Stimulated activated CD4-positive, alpha-beta T cell treated with anti-CD3 and anti-CD28 coated beads, Interleukin-2, amount 100 ng/mL, for 4 hours (primary cell): ENCODE results near the gene PC.
"Not testable (repeated sequence)": the region's sequence is repeated elsewhere in the genome, so short reads cannot be mapped to it uniquely, and the experiment has no call there.

Source experiments
- DNase-seq: peaks from one replicate; pipeline ENCODE4 v3.0.0-alpha.2; 2020; ENCODE audit warnings: low read depth

The PC gene, protein sequence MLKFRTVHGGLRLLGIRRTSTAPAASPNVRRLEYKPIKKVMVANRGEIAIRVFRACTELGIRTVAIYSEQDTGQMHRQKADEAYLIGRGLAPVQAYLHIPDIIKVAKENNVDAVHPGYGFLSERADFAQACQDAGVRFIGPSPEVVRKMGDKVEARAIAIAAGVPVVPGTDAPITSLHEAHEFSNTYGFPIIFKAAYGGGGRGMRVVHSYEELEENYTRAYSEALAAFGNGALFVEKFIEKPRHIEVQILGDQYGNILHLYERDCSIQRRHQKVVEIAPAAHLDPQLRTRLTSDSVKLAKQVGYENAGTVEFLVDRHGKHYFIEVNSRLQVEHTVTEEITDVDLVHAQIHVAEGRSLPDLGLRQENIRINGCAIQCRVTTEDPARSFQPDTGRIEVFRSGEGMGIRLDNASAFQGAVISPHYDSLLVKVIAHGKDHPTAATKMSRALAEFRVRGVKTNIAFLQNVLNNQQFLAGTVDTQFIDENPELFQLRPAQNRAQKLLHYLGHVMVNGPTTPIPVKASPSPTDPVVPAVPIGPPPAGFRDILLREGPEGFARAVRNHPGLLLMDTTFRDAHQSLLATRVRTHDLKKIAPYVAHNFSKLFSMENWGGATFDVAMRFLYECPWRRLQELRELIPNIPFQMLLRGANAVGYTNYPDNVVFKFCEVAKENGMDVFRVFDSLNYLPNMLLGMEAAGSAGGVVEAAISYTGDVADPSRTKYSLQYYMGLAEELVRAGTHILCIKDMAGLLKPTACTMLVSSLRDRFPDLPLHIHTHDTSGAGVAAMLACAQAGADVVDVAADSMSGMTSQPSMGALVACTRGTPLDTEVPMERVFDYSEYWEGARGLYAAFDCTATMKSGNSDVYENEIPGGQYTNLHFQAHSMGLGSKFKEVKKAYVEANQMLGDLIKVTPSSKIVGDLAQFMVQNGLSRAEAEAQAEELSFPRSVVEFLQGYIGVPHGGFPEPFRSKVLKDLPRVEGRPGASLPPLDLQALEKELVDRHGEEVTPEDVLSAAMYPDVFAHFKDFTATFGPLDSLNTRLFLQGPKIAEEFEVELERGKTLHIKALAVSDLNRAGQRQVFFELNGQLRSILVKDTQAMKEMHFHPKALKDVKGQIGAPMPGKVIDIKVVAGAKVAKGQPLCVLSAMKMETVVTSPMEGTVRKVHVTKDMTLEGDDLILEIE

DNA sequence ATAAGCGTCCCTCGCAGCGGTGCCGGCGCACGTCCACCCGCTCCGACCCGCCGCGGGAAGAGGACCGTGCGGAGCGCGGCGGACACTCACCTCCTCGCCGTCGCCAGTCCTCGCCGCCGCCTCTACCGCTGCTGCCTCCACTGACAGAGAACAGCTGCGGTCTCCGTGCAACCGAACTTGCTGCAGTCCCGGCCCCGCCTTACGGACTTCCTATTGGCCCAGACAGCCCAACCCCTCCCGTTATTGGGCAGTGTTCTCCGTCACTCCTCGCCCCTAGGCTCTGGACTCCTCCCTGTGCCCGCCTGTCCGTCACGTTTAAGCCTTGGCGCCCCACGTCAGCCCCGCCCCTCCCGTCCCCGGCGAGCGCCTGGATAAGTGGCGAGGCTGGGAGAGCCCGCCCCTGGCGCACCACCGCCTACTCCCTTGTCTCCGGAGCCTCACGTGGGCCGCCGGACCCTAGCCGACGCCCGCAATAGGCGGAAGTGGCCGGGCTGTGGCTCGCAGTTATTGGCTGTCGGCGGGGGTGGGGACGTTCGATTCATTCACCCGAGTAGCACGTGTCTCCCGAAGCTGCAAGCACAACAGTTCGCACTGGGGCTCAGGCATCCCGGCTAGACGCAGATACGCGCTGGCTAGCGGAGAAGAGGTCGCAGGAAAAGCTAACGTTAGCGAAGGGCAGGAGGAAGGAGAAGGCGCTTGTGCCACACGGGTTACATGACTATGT, at the start of gene PC:
TSS of gene PC (minus strand) at position 152 of the 724 bp plus-strand sequence. CDS start 86,224 bp downstream, outside the sequence.
- peak; percentile 95 for DNase-seq

DNA sequence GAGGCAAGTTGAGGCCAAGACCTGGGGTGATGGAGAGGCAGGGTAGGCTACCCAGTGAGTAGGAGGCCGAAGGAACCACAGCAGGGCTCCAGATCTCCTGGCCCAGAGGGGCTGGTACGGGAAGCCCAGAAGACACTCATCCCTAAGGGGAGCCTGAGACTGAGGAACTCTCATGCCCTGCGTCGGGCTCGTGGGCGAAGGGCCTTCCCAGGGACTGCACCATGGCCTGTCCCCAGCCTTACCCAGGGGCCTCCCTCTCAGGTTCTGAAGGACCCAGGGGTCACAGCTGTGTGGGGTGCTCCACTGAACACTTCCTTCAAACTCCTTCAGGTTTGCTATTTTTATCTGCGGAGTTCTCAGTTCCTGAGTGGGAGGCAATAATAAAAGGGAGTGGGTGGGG, 48.9 kb upstream of the PC start:
- no peak for DNase-seq

DNA sequence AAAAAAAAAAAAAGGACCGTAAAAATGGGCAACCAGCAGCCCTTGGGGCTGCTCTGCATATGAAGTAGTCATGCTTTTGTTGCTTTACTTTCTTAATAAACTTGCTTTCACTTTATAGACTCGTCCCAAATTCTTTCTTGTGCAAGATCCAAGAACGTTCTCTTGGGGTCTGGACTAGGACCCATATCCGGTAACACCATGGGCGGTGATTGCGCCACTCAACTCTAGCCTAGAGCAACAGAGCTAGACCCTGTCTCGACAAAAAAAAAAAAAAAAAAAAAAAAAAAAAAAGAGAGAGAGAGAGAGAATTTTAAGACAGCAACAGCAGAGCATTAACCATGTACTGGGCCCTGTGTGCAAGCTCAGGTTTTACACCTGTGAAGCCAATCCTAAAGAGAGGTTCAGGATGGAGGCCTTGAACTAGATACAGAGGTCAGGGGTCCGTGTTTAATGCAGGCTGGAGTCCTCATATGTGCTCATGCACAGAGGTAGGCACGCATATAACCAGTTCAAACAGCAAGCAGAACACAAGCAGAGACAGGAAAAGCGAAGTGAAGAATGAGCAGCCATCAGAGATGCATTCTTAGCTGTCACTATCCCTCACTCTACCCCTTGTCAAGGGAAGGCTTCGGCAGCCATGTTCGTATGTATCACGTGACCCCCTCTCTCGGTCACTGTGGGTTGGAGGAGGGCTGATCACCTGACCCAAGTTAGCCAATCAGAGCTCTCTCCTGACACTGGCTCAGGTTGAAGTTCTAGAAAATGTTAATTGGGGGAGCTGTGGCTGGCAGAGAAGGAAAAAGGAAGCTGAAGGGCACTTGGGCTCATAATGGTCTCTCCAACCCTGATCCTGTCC, 48.1 kb upstream of the PC start:
- DNase-seq: no peak

DNA sequence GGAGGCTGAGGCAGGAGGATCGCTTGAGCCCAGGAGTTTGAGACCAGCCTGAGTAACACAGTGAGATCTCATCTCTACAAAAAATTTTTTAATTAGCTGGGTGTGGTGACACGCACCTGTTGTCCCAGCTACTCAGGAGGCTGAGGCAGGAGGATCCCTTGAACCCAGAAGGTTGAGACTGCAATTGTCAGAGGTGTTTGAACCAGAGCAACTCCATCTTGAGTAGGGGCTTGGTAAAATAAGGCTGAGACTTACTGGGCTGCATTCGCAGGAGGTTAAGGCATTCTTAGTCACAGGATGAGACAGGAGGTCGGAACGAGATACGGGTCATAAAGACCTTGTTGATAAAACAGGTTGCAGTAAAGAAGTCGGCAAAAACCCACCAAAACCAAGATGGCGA, 47.0 kb upstream of the PC start:
- DNase-seq: not testable (repeated sequence)

DNA sequence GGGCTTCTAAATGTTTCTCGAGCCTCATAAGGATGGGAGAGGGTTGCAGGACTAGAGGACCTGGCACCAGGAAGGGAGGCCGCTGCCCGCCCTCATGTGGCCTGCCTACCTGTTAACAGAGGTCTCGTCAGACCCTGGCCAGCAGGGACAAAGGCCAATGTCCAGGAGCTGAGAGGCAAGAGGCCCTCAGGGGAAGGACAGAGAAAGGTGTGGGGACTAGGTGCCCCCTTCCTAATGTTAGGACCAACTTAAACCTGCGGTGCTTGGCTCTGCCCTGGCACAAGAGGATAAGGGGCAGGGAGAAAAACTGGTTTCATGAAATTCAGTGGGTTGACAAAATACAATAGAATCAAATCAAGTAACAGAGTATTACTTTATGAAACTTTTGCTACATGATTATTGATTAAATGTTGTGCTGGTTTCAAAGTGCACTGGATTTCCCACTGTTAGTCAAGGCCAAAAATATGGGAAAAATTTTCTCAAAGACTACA, 44.8 kb upstream of the PC start:
- no peak for DNase-seq

- DNase-seq: no peak
Measured at GRCh38 chr11:67002297-67002913, 44.2 kb upstream of the PC start.

DNA sequence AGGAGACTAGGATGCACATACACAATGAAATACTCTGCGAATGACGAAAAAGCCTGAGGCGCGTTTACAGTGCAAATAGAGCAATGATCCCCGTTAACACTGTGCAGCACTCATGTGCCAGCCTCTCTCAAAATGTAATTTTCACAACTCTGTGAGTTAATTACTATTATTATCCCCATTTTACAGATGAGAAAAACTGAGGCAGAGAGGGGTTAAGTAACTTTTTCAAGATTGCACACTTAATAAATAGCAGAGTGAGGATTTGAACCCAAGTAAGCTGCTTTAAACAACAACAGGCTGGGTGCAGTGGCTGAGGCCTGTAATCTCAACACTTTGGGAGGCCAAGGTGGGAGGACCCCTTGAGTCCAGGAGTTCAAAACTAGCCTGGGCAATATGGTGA, 43.1 kb upstream of the PC start:
- no peak for DNase-seq

- no peak for DNase-seq
Measured at GRCh38 chr11:66999555-66999954, 41.4 kb upstream of the PC start.

- no peak for DNase-seq
Measured at GRCh38 chr11:66996609-66997273, 38.6 kb upstream of the PC start.

DNA sequence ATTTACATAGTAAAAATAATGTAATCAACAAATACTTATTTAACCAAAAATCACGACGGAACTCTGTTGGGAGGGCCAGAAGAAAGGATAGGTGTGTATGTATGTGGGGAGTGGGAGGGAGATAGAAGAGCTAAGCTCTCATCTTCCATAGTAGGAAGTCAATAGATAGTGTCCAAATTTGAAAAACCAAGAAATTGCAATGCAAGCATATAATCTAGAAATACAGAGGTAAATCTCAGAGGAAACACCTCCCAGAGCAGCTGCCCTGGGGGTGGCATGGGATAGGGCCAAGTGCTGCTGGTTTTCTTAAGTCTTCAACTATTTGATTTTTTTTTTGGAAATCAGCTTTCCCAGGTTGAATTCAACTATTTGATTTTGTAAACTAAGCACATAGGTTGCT, 33.9 kb upstream of the PC start:
- DNase-seq: no peak

DNA sequence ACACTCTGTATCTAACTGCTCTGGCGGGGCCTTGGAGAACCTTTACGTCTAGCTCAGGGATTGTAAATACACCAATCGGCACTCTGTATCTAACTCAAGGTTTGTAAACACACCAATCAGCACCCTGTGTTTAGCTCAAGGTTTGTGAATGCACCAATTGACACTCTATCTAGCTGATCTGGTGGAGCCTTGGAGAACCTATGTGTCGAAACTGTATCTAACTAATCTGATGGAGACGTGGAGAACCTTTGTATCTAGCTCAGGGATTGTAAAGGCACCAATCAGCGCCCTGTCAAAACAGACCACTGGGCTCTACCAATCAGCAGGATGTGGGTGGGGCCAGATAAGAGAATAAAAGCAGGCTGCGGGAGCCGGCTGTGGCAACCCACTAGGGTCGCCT, 31.2 kb upstream of the PC start:
- not testable (repeated sequence) for DNase-seq

DNA sequence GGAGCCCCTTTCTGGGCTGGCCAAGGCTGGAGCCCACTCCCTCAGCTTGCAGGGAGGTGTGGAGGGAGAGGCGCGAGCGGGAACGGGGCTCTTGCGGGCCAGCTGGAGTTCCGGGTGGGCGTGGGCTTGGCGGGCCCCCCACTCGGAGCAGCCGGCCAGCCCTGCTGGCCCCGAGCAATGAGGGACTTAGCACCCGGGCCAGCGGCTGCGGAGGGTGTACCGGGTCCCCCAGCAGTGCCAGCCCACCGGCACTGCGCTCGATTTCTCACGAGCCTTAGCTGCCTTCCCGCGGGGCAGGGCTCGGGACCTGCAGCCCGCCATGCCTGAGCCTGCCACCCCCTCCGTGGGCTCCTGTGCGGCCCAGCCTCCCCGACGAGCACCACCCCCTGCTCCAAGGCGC, 30.6 kb upstream of the PC start:
- DNase-seq: not testable (repeated sequence)

DNA sequence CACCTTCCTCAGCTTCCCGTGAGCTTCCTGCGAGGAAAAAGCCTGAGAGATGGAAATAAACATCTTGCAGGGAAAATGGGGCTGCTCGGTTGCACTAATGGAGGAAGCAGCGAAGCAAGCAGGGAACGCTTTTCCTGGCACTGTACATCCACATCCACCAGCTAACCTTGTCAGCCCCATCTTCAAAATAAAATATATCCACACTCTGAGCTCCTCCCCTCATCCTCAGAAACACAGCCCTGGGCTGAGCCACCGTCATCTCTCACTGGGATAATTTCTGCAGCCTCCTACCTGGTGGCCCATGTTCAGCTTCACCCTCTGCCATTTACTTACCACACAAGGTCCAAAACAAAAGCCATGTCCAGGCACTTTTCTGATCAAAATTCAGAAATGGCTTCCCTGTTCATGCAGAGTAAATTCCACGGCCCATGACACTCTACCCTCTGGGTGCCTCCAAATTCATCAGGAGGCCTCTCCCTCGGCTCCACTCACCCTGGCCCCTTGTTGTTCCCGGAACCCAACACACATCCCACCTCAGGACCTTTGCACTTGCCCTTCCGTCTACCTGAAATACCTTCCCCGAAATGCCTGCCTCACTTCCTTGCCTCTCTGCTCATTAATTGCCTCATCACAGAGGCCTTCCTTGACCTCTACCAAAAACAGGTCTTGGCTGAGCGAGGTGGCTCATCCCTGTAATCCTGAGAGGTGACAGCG, 29.9 kb upstream of the PC start:
- DNase-seq: no peak

- DNase-seq: no peak
Measured at GRCh38 chr11:66987158-66987620, 29.0 kb upstream of the PC start.

DNA sequence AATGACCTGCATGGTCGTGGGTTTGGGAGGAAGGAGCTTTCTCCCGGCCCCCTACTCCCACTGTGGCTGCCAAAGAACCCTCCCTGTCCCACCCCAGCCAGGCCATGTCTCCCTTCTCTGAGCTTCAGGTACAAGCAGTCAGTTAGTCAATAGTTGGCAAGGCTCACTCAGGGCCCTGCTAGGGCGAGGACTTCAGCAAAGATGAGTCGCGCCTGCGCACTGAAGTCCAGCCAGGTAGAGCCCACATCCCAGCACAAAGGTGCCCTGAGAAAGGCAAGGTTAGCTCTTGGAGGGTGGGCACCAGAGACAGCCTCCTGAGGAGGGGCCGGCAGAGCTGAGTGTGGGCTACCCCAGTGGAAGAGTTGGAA, 28.0 kb upstream of the PC start:
- DNase-seq: no peak

DNA sequence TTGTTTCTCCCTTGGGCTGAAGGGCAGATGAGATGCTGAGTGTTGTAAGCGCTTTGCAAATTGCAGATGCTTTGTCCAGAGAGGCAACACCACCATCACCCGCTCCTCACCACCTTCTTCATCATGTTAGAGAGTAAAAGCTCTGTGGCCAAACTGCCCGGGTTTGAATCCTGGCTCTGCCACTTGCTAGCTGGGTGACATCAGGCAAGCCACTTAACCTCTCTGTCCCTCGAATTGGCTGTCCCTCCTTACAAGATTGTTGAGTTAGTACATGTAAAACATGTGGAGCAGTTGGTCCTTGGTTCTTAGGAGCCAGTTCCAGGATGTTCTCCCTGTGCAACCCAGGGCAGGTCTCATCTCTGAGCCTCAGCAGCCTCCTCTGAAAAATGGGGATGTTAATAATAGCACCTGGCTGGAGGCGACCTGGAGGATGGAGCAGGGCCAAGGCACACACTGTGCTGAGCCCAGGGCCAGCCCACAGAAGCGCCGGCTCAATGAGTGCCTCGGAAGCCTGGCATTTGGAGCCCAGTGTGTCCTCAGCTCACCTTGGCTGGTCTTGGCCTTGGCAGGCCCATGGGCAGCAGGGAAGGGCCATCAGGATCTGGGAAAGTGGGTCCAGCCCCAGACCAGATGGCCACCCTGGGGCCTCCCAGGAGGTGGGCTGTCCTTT, 27.5 kb upstream of the PC start:
- no peak for DNase-seq

DNA sequence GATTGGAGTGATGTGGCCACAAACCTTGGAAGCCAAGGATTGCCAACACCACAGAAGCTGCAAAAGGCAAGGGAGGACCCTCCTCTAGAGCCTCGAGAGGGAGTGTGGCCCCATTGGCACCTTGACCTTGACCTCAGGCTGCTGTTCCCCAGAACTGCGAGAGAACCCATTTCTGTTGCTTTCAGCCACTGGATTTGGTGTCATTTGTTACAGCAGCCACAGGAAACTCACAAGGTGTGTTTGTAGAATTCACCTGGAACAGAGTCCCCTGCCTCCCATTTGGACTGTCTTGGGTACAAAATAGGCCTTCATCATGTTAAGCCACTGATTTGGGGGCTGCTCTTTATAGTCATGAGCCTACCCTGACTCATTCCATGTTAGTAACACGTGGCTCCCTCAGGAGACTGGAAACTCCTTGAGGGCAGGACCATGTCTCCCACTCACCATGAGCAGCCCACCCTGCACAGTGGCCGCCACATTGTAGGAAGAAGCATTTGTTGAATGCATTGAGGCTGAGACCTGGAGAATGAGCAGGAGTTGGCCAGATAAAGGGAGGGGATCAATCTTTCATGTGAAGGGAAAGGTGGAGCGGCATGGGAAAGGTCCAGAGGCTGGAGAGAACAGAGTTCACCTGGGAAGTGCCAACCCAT, 25.2 kb upstream of the PC start:
- DNase-seq: no peak
